Central memory CD8-positive, alpha-beta T cell (primary cell): ENCODE data around the gene CHN2.

Source experiments
- ATAC-seq: fragments of 150-1000 bp; cut with Tn5 transposase; replicated peaks from 2 replicates; pipeline ENCODE4 v1.10.0; 2022; ENCODE audit warnings: mild to moderate bottlenecking, moderate FRiP score, moderate number of reproducible peaks; ENCODE audit not compliant: poor library complexity, severe bottlenecking; ENCODE audit errors: extremely low read depth
- DNase-seq, 2 donors: peaks; one replicate each; pipeline ENCODE4 v3.0.0; 2021; ENCODE audit warnings: low spot score in 2 of 2
- H3K27ac Mint-ChIP-seq: one replicate; pipeline ENCODE4 v1.8.0; 2022; ENCODE audit warnings: low read depth, mild to moderate bottlenecking, moderate library complexity, mixed read lengths
- H3K27me3 Mint-ChIP-seq: one replicate; pipeline ENCODE4 v1.8.0; 2022; ENCODE audit warnings: mixed read lengths
- H3K36me3 Mint-ChIP-seq: one replicate; pipeline ENCODE4 v1.8.0; 2022; ENCODE audit warnings: mild to moderate bottlenecking, moderate library complexity, mixed read lengths; ENCODE audit not compliant: insufficient read depth
- H3K4me1 Mint-ChIP-seq: one replicate; pipeline ENCODE4 v1.8.0; 2022; ENCODE audit warnings: mixed read lengths
- H3K4me3 Mint-ChIP-seq: one replicate; pipeline ENCODE4 v1.8.0; 2022; ENCODE audit warnings: mild to moderate bottlenecking, moderate library complexity, mixed read lengths
- H3K9me3 Mint-ChIP-seq: one replicate; pipeline ENCODE4 v1.8.0; 2022; ENCODE audit warnings: mixed read lengths

CHN2 gene

DNA sequence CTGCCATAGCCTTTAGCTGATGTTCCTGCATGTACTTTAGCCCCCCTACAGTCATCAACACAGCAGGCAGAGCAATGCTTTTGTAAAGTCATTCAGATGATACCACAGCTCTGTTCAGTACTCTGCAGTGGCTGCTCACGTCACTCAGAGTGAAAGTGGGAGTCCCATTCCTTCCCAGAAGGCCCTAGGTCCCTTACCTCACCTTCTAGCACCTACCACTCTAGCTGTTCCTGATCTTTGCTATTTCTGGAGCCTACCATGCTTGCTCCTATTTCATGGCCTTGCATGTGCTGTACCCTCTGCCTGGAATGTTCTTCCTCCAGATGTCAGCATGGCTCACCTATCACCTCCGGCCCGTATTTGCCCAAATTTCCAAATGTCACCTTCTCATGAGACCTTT lies 274.7 kb downstream of the CHN2 start:
- no peak for ATAC-seq
- DNase-seq = no peak
- Mint-ChIP-seq H3K4me3 (no peak overlapping the region), H3K36me3 (no peaks in the 10 kb centered on the region), H3K27me3 (no peaks in the 10 kb centered on the region), H3K9me3 (no peaks in the 10 kb centered on the region), H3K4me1 (no peaks in the 10 kb centered on the region), H3K27ac (no peak overlapping the region)

DNA sequence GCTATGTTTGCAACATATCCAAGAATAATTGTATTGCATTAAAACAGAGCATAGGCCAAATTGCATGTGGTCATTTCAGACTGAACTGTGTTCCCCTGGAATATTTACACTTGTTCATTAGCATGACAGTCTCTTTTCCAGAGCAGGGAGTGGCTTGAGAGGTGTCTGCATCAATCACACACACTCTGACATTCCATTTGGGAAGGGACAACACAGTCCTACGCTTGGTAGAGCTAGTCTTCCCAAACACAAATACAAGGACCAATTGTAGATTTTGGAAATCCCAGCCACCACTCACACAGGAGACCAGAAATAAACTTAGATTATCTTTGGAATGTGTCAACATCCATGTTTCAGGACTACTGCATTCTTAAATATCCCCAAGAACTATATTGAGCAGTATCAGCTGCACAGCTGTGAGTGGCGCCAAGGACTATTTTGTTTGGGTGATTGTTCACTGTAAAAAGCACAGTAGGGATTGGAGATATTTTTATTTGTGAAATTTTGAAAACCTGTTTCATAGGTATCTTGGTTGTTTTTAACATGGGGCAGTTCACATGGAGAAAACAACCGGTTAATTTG lies 275.5 kb downstream of the CHN2 start:
- no peaks in the 10 kb centered on the region for H3K9me3 Mint-ChIP-seq
- H3K4me3 Mint-ChIP-seq = no peak overlapping the region
- ATAC-seq = no peak
- no peaks in the 10 kb centered on the region for H3K36me3 Mint-ChIP-seq
- no peaks in the 10 kb centered on the region for H3K4me1 Mint-ChIP-seq
- no peaks in the 10 kb centered on the region for H3K27me3 Mint-ChIP-seq
- DNase-seq = no peak
- no peak overlapping the region for H3K27ac Mint-ChIP-seq

DNA sequence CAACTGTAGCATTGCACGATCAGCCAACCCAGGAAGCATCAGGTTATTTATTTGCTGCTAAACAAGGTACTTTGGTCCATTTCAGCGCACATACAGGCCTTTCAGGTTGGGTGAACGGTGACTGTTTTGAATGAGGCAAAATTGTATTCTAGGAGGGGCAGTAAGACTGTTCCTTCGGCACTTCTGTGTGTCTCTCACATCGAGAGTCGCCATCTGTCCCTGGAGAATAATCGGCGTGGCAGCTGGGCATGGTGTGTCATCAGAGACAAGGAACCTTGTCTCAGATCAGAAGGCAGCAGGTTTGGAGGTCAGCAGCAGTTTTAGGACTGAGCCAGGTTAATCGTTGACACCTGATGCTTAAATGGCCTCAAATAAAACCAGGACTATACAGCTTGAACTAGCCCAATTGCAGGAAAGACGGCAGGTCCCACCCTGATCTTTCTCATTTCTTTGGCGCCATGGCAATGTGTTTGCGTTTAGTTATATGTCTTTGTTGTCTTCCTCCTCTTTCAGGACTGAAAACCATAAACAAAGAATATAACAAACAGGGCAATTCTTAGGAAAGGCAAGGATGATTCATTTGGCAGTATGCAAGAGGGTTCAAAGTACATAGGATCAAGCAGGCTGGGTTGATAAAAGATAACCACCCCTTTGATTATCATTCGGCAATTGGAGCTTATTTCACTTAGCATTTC lies 277.0 kb downstream of the CHN2 start:
- no peaks in the 10 kb centered on the region for H3K9me3 Mint-ChIP-seq
- no peaks in the 10 kb centered on the region for H3K36me3 Mint-ChIP-seq
- no peak overlapping the region for H3K27ac Mint-ChIP-seq
- no peak for ATAC-seq
- no peak overlapping the region for H3K4me3 Mint-ChIP-seq
- DNase-seq = no peak
- H3K4me1 Mint-ChIP-seq = no peaks in the 10 kb centered on the region
- H3K27me3 Mint-ChIP-seq = no peaks in the 10 kb centered on the region

DNA sequence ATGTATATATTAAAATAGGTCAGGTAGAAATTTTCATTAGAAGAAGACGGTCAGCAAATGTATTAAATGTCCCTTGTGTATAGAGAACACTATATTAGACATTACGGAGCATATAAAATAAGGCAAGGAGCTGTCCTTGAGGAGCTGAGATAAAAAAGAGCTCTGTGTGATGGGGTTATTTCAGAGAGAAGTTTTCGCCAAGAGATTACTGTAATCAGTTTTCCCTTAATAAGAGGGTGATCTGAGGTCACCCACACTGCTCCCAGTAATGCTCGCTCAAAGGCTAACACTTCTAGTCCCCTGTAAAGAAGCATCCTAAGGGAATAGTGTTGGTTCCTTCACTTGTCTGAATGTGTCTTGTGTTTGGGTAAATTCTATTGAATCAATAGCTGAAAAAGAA lies 282.3 kb downstream of the CHN2 start:
- no peaks in the 10 kb centered on the region for H3K9me3 Mint-ChIP-seq
- no peaks in the 10 kb centered on the region for H3K4me1 Mint-ChIP-seq
- DNase-seq (no peak), ATAC-seq (no peak)
- peaks cover 1% of the 10 kb centered on the region for H3K36me3 Mint-ChIP-seq
- H3K27ac Mint-ChIP-seq = no peak overlapping the region
- no peaks in the 10 kb centered on the region for H3K27me3 Mint-ChIP-seq
- no peak overlapping the region for H3K4me3 Mint-ChIP-seq

DNA sequence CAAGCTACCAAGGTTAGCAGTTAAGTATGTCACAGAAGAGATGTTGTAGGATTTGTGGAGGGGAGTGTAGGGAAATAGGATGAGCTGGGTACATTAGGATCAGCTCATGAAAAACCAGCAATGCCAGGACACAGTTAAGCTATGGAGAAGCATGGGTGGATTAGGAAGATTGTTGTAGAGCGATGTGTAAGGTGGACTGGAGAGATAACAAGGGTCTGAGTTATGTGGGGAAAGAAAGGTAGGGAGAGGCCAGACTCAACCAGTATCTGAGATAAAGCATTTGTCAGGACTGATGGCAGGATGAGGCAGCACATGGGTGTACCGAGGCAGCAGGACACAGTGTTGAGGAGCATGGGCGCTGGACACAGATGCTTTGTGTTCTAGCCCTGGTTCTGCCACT lies 283.7 kb downstream of the CHN2 start:
- Mint-ChIP-seq H3K27me3 (no peaks in the 10 kb centered on the region), H3K27ac (no peak overlapping the region), H3K4me1 (no peaks in the 10 kb centered on the region), H3K9me3 (no peaks in the 10 kb centered on the region), H3K36me3 (peaks cover 1% of the 10 kb centered on the region), H3K4me3 (no peak overlapping the region)
- DNase-seq (no peak), ATAC-seq (no peak)

DNA sequence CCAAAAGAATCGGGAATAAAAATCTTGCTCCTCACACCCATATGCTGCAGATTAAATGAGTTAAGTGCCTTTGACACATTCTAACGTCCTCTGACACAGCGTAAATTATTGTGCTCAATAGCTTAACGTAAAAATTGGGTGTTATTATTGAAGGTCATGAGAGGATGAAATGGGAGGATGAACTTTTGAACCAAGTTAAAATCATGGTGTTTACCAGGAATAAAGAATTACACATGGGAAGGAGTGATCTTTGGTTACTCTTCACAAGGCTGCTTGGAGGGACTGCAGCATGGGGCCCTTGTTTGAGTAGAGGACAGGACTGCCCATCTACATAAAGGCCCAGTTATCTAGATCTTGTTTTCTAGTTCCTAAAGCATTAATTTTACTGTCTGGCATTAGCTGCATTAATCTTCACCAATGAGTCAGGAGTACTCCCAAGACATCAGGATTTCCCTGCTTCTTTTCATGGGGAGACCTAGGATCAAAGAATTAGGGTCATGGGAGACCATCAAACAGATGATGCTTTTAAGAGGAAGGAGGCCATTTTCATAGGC lies 284.2 kb downstream of the CHN2 start:
- Mint-ChIP-seq H3K9me3 (no peaks in the 10 kb centered on the region), H3K4me1 (no peaks in the 10 kb centered on the region), H3K4me3 (no peak overlapping the region), H3K27me3 (no peaks in the 10 kb centered on the region), H3K36me3 (peaks cover 4% of the 10 kb centered on the region), H3K27ac (no peak overlapping the region)
- no peak for DNase-seq
- ATAC-seq = no peak

DNA sequence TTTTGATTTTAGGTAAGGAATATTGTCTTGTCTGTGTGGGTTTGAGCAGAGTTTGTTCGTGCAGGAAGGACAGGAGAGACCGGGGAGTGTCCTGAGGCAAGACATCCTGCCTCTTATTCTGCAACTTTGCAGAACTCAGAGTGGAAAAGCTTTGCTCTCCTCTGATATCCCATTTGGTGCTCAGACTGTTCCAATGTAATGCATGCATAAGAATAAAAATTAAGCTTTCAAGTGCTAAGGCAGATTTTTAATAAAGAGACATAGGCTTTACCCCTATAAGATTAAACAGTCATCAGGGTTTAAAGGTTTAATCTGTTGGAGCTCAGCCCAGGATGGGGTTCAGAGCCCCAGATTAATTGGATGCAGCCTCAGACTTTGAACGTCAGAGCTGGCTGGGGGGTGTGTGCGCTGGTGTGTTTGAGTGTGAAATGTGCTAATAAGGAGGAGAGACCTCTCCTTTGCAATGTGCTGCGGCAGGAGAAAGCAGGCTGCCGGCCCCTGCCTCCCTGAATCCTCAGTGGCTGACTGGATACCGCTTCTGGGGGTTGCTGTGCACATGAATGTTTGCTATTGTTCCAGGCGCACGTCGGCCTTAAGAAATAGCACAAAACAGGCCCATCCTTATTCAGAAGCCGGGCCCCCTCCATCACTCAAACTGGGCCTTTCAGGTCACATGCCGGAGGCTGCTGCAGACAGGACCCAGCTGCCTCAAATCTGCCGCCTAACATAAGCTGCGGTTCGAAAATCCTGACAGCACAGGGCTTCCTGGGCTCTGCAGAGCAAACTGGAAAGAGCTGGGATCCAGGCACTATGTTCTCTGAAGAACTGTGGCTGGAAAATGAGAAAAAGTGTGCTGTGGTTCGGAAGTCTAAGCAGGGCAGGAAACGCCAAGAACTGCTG lies 285.0 kb downstream of the CHN2 start:
- no peak overlapping the region for H3K27ac Mint-ChIP-seq
- no peaks in the 10 kb centered on the region for H3K27me3 Mint-ChIP-seq
- H3K4me1 Mint-ChIP-seq = no peaks in the 10 kb centered on the region
- no peak overlapping the region for H3K4me3 Mint-ChIP-seq
- no peak for ATAC-seq
- no peaks in the 10 kb centered on the region for H3K9me3 Mint-ChIP-seq
- DNase-seq = no peak
- H3K36me3 Mint-ChIP-seq = peaks cover 4% of the 10 kb centered on the region

DNA sequence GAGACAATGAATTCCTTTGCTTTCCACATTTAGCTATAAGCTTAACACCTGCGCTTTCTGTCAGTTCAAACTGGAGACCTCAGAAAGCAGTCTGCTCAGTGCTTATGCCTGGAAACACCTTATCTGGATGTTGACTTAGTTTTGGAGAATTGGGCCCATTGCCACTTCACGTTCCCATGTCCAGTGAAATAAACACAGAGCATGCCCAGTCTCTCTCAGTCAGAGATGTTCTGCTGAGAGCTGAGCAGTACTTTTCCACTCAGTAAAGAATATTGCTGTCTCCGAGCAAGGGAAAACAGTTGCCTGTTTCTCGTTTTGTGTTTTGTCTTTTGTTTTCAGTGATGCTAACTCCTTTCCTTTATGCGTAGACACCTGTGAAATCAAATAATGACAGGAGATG lies 285.9 kb downstream of the CHN2 start:
- Mint-ChIP-seq H3K36me3 (peaks cover 4% of the 10 kb centered on the region), H3K4me3 (no peak overlapping the region), H3K27me3 (no peaks in the 10 kb centered on the region), H3K4me1 (peaks cover 4% of the 10 kb centered on the region), H3K27ac (no peak overlapping the region), H3K9me3 (no peaks in the 10 kb centered on the region)
- no peak for ATAC-seq
- DNase-seq = no peak

DNA sequence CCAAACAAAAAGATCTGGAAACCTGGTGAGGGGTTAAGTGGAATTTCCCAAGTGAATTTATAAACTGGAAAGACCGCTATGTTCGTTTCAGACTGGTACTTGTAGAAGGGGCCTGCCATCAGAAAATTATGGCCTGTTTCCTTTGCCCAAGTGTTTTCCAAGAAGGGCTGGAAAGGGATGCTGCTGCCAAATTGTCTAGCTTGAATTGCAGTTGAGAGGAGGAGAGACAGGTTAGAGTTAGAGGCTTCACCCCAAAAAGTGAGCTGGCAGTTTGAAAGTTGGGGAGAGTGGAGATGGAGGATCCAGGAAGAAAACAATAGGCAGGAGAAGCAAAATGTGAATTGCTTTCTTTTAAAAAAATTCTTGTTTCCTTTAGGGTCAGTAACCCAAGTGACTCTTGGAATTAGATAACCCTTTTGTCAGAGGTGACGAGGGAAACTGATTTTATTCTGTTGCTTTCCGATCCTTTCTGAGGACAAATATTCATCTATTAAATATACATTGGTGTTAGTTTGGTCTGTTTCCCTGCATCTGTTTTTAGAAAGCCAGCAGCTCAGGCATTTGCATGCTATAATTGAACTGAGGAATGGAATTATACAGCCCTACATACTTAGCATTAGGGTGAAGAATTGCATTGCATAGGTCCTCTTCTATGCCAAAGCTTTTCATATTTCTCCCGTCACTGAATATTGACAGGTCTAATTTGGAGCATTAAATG lies 286.5 kb downstream of the CHN2 start:
- H3K4me1 Mint-ChIP-seq = peaks cover 6% of the 10 kb centered on the region
- ATAC-seq = no peak
- DNase-seq = no peak
- H3K9me3 Mint-ChIP-seq = no peaks in the 10 kb centered on the region
- no peak overlapping the region for H3K27ac Mint-ChIP-seq
- no peak overlapping the region for H3K4me3 Mint-ChIP-seq
- H3K36me3 Mint-ChIP-seq = peaks cover 4% of the 10 kb centered on the region
- no peaks in the 10 kb centered on the region for H3K27me3 Mint-ChIP-seq

DNA sequence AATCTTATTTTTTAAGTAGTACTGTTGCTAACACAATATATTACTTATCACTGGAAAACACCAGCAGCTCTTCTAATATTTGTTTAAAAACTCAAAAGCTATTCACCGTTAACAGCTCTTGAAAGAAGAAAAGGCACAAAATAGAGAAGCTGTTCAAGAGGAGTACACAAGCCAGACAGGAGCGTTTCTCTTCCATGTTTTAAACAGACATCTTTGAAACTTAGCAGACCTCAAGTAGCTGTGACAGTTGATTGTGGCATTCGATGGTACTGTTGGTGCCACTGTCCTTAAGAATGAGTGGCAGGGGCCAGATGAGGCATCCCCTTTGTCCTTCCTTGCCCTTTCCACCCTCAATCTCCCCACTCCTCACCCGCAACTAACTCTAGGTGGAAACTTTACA lies 287.5 kb downstream of the CHN2 start:
- Mint-ChIP-seq H3K36me3 (peaks cover 4% of the 10 kb centered on the region), H3K4me1 (peaks cover 11% of the 10 kb centered on the region), H3K27ac (no peak overlapping the region), H3K27me3 (no peaks in the 10 kb centered on the region), H3K4me3 (no peak overlapping the region), H3K9me3 (no peaks in the 10 kb centered on the region)
- ATAC-seq (no peak), DNase-seq (no peak)

DNA sequence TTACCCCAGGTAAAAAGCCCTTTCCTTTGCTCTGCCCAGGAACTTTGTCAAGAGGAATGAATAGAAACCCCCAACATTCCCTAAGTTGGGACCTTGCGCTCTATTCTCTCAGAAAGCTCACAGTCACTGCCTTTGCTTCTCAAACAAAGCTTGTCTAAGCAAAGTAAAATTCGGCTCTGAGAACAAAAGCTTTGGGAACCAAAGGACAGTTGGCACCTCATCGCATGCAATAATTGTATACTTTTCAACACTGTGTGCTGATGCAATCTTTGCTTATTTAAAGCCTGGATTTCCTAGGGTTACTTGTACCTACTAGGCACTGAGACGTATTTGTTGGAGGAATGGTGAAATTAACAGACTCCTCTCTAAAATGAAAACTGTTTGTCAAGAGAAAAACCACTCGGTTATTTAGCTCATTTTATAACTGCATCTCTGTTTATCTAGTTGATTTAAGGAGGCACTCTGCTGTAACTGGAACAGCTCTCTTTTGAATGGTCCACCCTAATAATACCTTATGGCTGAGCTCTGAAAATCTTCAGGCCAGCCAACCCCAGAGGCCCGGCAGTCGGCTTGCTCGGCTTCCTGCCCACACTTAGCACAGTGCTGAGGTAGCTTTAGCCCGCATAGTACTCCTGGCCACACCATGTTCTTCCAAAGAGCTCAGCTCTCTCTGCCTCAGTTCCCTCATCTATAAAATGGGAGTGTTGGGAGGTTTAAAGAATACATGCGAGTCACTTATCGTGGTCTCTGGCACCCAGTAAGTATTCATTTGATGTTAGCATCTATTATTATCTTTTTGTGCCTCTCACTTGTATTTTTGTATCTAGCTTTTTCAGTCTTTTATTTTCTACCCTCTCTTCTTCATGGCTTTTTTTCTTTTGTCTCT lies 288.9 kb downstream of the CHN2 start:
- Mint-ChIP-seq H3K4me1 (peaks cover 18% of the 10 kb centered on the region), H3K36me3 (peaks cover 2% of the 10 kb centered on the region), H3K27me3 (no peaks in the 10 kb centered on the region), H3K27ac (no peak overlapping the region), H3K9me3 (no peaks in the 10 kb centered on the region), H3K4me3 (no peak overlapping the region)
- ATAC-seq (no peak), DNase-seq (no peak)
